Umbilical cord (tissue), 2 donors: ENCODE results near the gene PTPRR. TPM values are rescaled to one million over a fixed set of nuclear protein-coding genes. Genes with fewer than 3 reads are reported as not detected.

Experiments
- DNase-seq: peaks from one replicate; pipeline ENCODE4 v3.0.0-alpha.2; 2015; ENCODE audit warnings: low spot score
- total RNA-seq: library from RNA; depleted of rRNA; stranded (reverse); fragments of >200 nt; gene quantifications from one replicate; pipeline ENCODE4 v1.2.3, GENCODE V29; 2014; ENCODE audit warnings: low replicate concordance; ENCODE audit not compliant: insufficient read depth

Gene PTPRR
- total RNA-seq, 1 donor from 2014 or later, result 17.3 TPM

GRCh38 chr12:70608184-70608583 lies 312.4 kb downstream of the PTPRR start:
- DNase-seq, result no peak

DNA sequence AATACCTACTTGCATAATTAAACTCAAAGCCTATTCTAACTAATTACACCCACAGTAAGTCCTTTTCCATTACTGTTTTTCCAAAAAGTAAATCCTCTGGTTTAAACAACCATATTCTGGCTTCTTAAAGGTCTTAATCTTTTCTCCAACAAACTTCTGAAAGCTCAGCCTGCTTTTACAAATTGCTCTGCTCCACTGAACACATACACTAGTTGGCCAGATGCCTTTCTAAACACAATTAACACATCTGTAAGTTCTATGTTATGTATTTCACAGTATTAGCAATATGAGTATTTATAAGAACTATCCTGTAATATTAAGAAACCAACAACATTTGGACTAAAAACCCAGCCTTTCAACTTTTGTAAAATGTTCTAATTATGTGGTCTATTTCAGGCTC lies 313.4 kb downstream of the PTPRR start:
- no peak for DNase-seq

GRCh38 chr12:70605976-70606375 lies 314.6 kb downstream of the PTPRR start:
- DNase-seq, result no peak

- no peak for DNase-seq
These were observed 315.9 kb downstream of the PTPRR start for GRCh38 chr12:70604662-70605061.

DNA sequence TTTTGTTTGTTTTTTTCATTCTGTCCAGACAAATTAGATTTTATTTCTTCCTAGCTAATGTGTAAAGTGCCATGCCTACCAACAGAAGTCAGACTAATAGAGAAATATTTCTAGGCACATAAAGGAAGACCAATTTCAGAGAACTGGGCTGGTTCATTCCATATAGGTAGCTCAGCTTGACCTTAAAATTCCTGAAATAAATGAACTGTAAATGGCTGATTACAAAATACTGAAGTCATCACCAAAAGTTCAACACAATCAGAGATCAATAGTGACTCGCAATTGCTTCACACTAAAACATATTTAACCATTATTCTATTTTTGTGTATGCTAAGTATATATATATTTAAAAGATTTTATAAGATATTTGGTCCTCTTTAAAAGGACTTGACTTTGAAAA lies 317.5 kb downstream of the PTPRR start:
- no peak for DNase-seq

DNA sequence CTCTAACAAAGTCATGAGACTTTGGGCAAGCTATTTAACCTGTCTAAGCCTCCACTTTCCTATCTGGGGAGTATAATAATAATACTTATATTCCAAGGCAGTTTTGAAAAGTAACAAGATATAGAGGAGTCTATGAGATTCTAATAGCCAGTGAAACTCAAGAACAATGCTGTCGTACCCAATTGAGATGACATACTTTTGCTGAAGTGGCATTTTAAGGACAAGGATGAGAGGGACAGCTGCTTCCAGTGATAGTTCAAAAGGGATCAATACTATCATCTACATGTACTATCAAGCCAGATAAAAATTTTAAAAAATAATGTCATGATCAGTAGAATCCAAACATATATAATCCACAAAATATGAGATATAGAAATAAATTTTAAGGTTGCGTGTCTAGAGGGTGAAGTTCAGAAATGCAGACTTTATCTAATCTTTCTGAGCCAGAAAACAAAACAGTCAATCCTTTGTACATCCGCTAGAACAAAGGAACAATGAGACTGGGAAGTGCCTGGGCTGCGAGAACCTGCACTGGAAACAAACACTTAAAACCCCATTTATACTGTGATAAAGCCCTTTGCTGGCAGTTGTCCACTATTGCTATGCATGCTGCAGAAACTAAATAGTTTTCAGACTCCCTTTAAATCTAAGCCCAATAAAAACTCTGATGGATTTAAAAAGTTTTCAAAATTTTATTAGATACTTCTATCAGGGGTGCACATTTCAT lies 321.9 kb downstream of the PTPRR start:
- peak; percentile 43 for DNase-seq

DNA sequence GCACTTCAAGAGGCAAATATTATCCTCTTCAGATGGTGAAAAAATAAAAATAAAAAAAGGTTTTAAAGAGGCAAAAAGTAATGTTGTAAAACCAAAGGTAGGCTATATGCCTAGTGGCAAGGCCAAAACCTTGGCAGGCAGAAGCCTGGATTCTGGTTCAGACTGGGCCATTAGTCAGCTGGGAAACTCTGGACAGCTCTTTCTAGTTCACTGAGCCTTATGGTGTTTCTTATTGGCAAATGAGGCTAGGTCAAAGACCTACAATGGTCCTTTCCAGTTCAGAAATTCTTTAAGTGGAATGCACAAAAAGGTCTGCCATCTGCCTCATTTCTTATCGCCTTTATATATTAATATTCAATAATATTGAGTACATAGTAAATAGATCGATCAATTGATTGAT lies 327.9 kb downstream of the PTPRR start:
- no peak for DNase-seq

GRCh38 chr12:70590549-70591226 lies 329.9 kb downstream of the PTPRR start:
- peak; percentile 69 for DNase-seq

GRCh38 chr12:70590051-70590450 lies 330.5 kb downstream of the PTPRR start:
- peak; percentile 83 for DNase-seq

Other genes with a start within 250 kb of the PTPRR start
- gene TSPAN8, start 237.3 kb upstream of the PTPRR start, total RNA-seq, result 3.6 TPM